Left hindlimb (tissue), 1 donor: Measurements from ENCODE around the gene GABRB1.
A peak's percentile ranks its signal among the peaks of the same experiment; 100 is the strongest.

ENCODE experiments used
- DNase-seq: peaks from one replicate; pipeline ENCODE4 v3.0.0-alpha.2; 2018

The GABRB1 gene

GRCh38 chr4:47406408-47406807, 375.0 kb downstream of the GABRB1 start:
- no peak for DNase-seq

- no peak for DNase-seq
Observed at GRCh38 chr4:47410271-47410670, 378.9 kb downstream of the GABRB1 start.

GRCh38 chr4:47413521-47413920, 382.2 kb downstream of the GABRB1 start:
- no peak for DNase-seq

- no peak for DNase-seq
Observed at GRCh38 chr4:47415719-47416118, 384.4 kb downstream of the GABRB1 start.

GRCh38 chr4:47418147-47418546, 386.8 kb downstream of the GABRB1 start:
- no peak for DNase-seq

- DNase-seq = no peak
Observed at GRCh38 chr4:47419296-47419695, 387.9 kb downstream of the GABRB1 start.

- DNase-seq = no peak
Observed at GRCh38 chr4:47425628-47426027, 394.3 kb downstream of the GABRB1 start.

GRCh38 chr4:47427935-47428334, 396.6 kb downstream of the GABRB1 start:
- no peak for DNase-seq

- no peak for DNase-seq
Observed at GRCh38 chr4:47432749-47433148, 401.4 kb downstream of the GABRB1 start.

- DNase-seq = no peak
Observed at GRCh38 chr4:47434931-47435330, 403.6 kb downstream of the GABRB1 start.

- DNase-seq = no peak
Observed at GRCh38 chr4:47442980-47443379, 411.6 kb downstream of the GABRB1 start.

- DNase-seq = no peak
Observed at GRCh38 chr4:47444031-47444430, 412.7 kb downstream of the GABRB1 start.

- no peak for DNase-seq
Observed at GRCh38 chr4:47451657-47452056, 420.3 kb downstream of the GABRB1 start.

GRCh38 chr4:47462799-47463234, 431.4 kb downstream of the GABRB1 start:
- no peak for DNase-seq

GRCh38 chr4:47463235-47463956, 432.0 kb downstream of the GABRB1 start, which contains the start of gene COMMD8:
TSS of gene COMMD8 (minus strand) at chr4:47463702. CDS start at chr4:47463651, 51 bp downstream.
- peak; percentile 96 for DNase-seq

- DNase-seq = no peak
Observed at GRCh38 chr4:47465004-47465403, 433.6 kb downstream of the GABRB1 start.

- DNase-seq = no peak
Observed at GRCh38 chr4:47466056-47466785, 434.9 kb downstream of the GABRB1 start.

GRCh38 chr4:47468706-47469365, 437.5 kb downstream of the GABRB1 start:
- DNase-seq = no peak

GRCh38 chr4:47469951-47470350, 438.6 kb downstream of the GABRB1 start:
- no peak for DNase-seq

- no peak for DNase-seq
Observed at GRCh38 chr4:47471064-47471463, 439.7 kb downstream of the GABRB1 start.

- no peak for DNase-seq
Observed at GRCh38 chr4:47471591-47471990, 440.2 kb downstream of the GABRB1 start.

- no peak for DNase-seq
Observed at GRCh38 chr4:47473141-47473750, 441.9 kb downstream of the GABRB1 start.

GRCh38 chr4:47474799-47475198, 443.4 kb downstream of the GABRB1 start:
- DNase-seq = no peak
